Glutamatergic neuron (in vitro differentiated cells): Measurements from ENCODE around the gene MCUB. TPM values are rescaled to one million over a fixed set of nuclear protein-coding genes. Genes with fewer than 3 reads are reported as not detected.
"Not testable (repeated sequence)": the region's sequence is repeated elsewhere in the genome, so short reads cannot be mapped to it uniquely, and the experiment has no call there.

Source experiments
- DNase-seq: peaks from one replicate; pipeline ENCODE4 v3.0.0; 2022
- H3K27ac Mint-ChIP-seq: one replicate; pipeline ENCODE4 v1.8.0; 2020; ENCODE audit warnings: mild to moderate bottlenecking, mixed read lengths, inconsistent platforms; ENCODE audit not compliant: unreplicated experiment
- H3K27me3 Mint-ChIP-seq: one replicate; pipeline ENCODE4 v1.8.0; 2020; ENCODE audit warnings: mild to moderate bottlenecking, moderate library complexity, mixed read lengths, inconsistent platforms; ENCODE audit not compliant: unreplicated experiment
- H3K36me3 Mint-ChIP-seq: one replicate; pipeline ENCODE4 v1.8.0; 2020; ENCODE audit warnings: mild to moderate bottlenecking, mixed read lengths, inconsistent platforms; ENCODE audit not compliant: unreplicated experiment
- H3K4me1 Mint-ChIP-seq: one replicate; pipeline ENCODE4 v1.8.0; 2020; ENCODE audit warnings: mild to moderate bottlenecking, low read depth, mixed read lengths, inconsistent platforms; ENCODE audit not compliant: unreplicated experiment
- H3K4me3 Mint-ChIP-seq: one replicate; pipeline ENCODE4 v1.8.0; 2020; ENCODE audit warnings: mild to moderate bottlenecking, mixed read lengths, inconsistent platforms; ENCODE audit not compliant: unreplicated experiment
- H3K9me3 Mint-ChIP-seq: one replicate; pipeline ENCODE4 v1.8.0; 2020; ENCODE audit warnings: mild to moderate bottlenecking, moderate library complexity, mixed read lengths, inconsistent platforms; ENCODE audit not compliant: unreplicated experiment
- CTCF ChIP-seq: fragments of 200-600 bp; sonication (generic); IDR thresholded peaks from one replicate; pipeline ENCODE4 v1.5.0; 2021; ENCODE audit not compliant: partially characterized antibody, unreplicated experiment
- total RNA-seq: library from RNA; stranded (reverse); fragmentation: NEBNext Ultra II Directional; extraction: Animal tissue kit (Norgen Biotek cat#: 25700); gene quantifications from one replicate; pipeline ENCODE4 v1.2.1, GENCODE V29; 2021; ENCODE audit not compliant: unreplicated experiment

Gene MCUB
- total RNA-seq, 1 donor from 2014 or later, result 9.7 TPM

DNA sequence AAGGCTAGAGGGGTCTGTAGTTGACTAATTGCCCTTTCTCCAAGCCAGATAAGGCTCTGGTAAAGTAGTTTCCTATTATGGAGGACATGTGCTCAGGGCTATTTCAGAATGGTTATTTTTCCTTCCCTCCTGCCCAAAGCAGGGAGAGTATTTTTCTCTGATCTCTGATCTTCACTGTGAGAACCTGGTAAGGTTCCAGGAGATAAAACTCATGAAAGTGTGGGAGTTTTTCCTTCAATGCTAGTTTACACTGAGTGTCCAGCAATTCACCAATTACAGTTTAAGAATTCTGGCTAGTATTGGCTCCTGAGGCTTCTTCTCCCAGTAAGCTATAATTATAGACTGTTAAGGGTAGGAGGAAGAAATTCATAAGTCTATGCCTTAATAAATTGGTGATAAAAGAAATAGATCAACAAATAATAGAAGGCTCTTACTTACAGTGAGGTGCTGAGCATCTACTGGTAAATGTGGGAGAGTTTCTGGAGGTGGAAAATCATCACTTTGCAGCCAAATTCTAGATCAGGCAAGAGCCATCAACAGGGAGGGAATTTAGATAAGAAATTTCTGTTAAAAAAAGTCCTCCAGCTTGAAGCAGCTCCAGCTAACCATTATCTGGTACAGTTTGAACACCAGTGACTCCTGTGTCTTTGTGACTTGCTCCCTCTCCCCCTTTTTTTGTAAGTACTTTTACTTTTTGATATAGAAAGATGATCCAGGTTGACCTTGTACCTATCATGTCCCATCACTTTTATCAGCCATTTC lies 112.3 kb downstream of the MCUB start:
- no peak overlapping the region for H3K4me3 Mint-ChIP-seq
- H3K27me3 Mint-ChIP-seq, result no peaks in the 10 kb centered on the region

GRCh38 chr4:109673303-109673702 lies 113.3 kb downstream of the MCUB start:
- Mint-ChIP-seq H3K9me3 (no peaks in the 10 kb centered on the region), H3K4me3 (no peak overlapping the region), H3K36me3 (peaks cover 11% of the 10 kb centered on the region), H3K27ac (no peak overlapping the region), H3K4me1 (no peaks in the 10 kb centered on the region), H3K27me3 (no peaks in the 10 kb centered on the region)
- DNase-seq, result no peak
- no peak for TF ChIP-seq CTCF

More for the DNA sequence above, 112.3 kb downstream of the MCUB start:
- no peak overlapping the region for H3K27ac Mint-ChIP-seq
- DNase-seq, result no peak
- H3K9me3 Mint-ChIP-seq, result no peaks in the 10 kb centered on the region
- peaks cover 11% of the 10 kb centered on the region for H3K36me3 Mint-ChIP-seq
- H3K4me1 Mint-ChIP-seq, result no peaks in the 10 kb centered on the region
- TF ChIP-seq CTCF, result no peak

DNA sequence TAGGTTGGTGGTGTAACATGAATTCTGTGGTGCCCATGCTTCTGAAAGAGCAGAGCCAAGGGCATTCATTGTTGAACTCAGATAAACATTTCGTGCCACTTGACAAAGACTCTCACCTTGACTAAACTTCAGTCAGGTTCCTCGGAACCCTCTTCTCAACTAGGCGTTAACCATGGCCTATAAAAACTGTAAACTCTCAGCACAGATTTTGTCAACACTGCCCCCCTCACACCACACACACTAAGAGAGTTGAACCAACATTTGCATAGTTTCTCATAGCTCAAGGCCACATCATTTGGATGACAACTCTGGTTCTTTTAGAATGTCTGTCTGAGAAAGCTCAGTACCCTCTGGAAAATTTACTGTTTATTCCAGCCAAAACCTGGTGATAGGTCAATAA lies 115.1 kb downstream of the MCUB start:
- Mint-ChIP-seq H3K36me3 (peaks cover 11% of the 10 kb centered on the region), H3K27me3 (no peaks in the 10 kb centered on the region), H3K4me3 (no peak overlapping the region), H3K4me1 (no peaks in the 10 kb centered on the region), H3K9me3 (peaks cover 2% of the 10 kb centered on the region), H3K27ac (no peak overlapping the region)
- no peak for TF ChIP-seq CTCF
- no peak for DNase-seq

GRCh38 chr4:109675843-109676242 lies 115.8 kb downstream of the MCUB start:
- Mint-ChIP-seq H3K27ac (no peak overlapping the region), H3K36me3 (peaks cover 8% of the 10 kb centered on the region), H3K9me3 (peaks cover 2% of the 10 kb centered on the region), H3K4me1 (no peaks in the 10 kb centered on the region), H3K27me3 (no peaks in the 10 kb centered on the region), H3K4me3 (no peak overlapping the region)
- no peak for TF ChIP-seq CTCF
- no peak for DNase-seq

- Mint-ChIP-seq H3K27me3 (no peaks in the 10 kb centered on the region), H3K36me3 (no peaks in the 10 kb centered on the region), H3K9me3 (peaks cover 2% of the 10 kb centered on the region), H3K4me1 (no peaks in the 10 kb centered on the region), H3K4me3 (no peak overlapping the region), H3K27ac (no peak overlapping the region)
- TF ChIP-seq CTCF, result no peak
- no peak for DNase-seq
Observed at GRCh38 chr4:109676886-109677285, 116.8 kb downstream of the MCUB start.

GRCh38 chr4:109678472-109678871 lies 118.4 kb downstream of the MCUB start:
- not testable (repeated sequence) for H3K36me3 Mint-ChIP-seq, H3K27ac Mint-ChIP-seq, H3K9me3 Mint-ChIP-seq, H3K4me3 Mint-ChIP-seq, H3K27me3 Mint-ChIP-seq, H3K4me1 Mint-ChIP-seq, DNase-seq

DNA sequence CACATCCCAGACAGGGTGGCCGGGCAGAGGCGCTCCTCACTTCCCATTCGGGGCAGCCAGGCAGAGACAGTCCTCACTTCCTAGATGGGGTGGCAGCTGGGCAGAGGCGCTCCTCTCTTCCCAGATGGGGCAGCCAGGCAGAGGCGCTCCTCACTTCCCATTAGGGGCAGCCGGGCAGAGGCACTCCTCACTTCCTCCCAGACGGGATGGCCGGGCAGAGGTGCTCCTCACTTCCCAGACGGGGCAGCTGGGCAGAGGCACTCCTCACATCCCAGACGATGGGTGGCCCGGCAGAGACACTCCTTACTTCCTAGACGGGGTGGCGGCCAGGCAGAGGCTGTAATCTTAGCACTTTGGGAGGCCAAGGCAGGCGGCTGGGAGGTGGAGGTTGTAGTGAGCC lies 118.9 kb downstream of the MCUB start:
- not testable (repeated sequence) for H3K4me3 Mint-ChIP-seq, H3K9me3 Mint-ChIP-seq, DNase-seq, H3K27me3 Mint-ChIP-seq, H3K36me3 Mint-ChIP-seq, H3K4me1 Mint-ChIP-seq, H3K27ac Mint-ChIP-seq
